CD4-positive, alpha-beta T cell treated with Interleukin-4 for 1 hour (primary cell): ENCODE results near the gene ZNF749.
A peak's percentile ranks its signal among the peaks of the same experiment; 100 is the strongest.
"Not testable (repeated sequence)": the region's sequence is repeated elsewhere in the genome, so short reads cannot be mapped to it uniquely, and the experiment has no call there.

Experiments used
- DNase-seq, 2 donors: peaks; one replicate each; pipeline ENCODE4 v3.0.0-alpha.2; 2020 to 2022

ZNF749 gene

GRCh38 chr19:57466489-57466888, 31.4 kb downstream of the ZNF749 start:
- no peak for DNase-seq

- no peak for DNase-seq
These were observed 38.5 kb downstream of the ZNF749 start for GRCh38 chr19:57473646-57474045.

GRCh38 chr19:57477191-57478008, 42.3 kb downstream of the ZNF749 start, which contains the start of gene ZNF772:
Gene ZNF772, minus strand, starts transcription at chr19:57477566. Its CDS starts 257 bp downstream, at chr19:57477309.
- peak; percentile 94 for DNase-seq

- peak; percentile 94 to 95 for DNase-seq
These were observed 52.6 kb downstream of the ZNF749 start, which contains the start of gene ZNF419 for GRCh38 chr19:57487477-57488298. Gene ZNF419, plus strand, starts transcription at chr19:57487750. Its CDS starts 201 bp downstream, at chr19:57487951.

- not testable (repeated sequence) for DNase-seq
These were observed 53.1 kb downstream of the ZNF749 start for GRCh38 chr19:57488299-57488644.
